NCI-H446 treated with DMSO at 0.1 percent for 48 hours (cell line): Measurements from ENCODE around the gene CORO1A.
"Not testable (repeated sequence)": the region's sequence is repeated elsewhere in the genome, so short reads cannot be mapped to it uniquely, and the experiment has no call there.

ENCODE experiments used
- DNase-seq: peaks from one replicate; lab custom pipeline; 2025; lab: John Stamatoyannopoulos, UW

Gene CORO1A

GRCh38 chr16:30183233-30184095 lies at the start of gene CORO1A:
TSS of gene CORO1A (plus strand) at chr16:30183602. CDS start at chr16:30185210, 1,608 bp downstream.
- peak; percentile 35 for DNase-seq

GRCh38 chr16:30136971-30137605 lies 46.3 kb upstream of the CORO1A start:
- no peak for DNase-seq

DNA sequence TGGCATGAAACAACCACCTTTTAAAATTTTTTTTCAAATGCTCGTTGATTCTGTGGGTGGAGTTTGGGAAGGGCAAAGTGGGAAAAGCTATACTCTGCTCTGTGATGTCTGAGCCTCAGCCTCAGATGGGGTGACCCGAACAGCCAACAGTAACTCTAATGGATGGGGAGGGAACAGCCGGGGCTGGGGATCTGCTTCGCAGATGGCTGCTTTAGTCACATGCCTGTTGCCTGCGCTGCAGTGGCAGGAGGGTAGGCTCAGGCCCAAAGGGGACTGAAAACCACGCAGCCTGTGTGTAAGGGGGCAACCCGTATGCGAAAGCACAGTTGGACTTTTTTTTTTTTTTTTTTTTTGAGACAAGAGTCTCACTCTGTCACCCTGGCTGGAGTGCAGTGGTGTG lies 45.5 kb upstream of the CORO1A start:
- DNase-seq: no peak

- DNase-seq: no peak
Observed at GRCh38 chr16:30139583-30140481, 43.6 kb upstream of the CORO1A start.

DNA sequence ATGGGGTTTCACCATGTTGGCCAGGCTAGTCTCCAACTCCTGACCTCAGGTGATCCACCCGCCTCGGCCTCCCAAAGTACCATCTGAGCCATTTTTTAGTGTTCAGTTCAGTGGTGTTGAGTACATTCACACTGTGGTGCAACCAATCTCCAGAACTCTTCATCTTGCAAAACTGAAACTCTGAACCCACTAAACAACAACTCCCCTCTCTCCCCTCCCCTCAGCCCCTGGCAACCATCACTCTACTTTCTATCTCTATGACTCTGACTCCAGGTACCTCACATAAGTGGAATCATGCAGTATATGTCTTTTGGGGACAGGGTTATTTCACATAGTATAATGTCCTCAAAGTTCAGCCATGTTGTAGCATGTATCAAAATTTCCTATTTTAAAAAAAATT lies 41.7 kb upstream of the CORO1A start:
- no peak for DNase-seq

GRCh38 chr16:30142672-30143346 lies 40.6 kb upstream of the CORO1A start:
- DNase-seq: no peak

DNA sequence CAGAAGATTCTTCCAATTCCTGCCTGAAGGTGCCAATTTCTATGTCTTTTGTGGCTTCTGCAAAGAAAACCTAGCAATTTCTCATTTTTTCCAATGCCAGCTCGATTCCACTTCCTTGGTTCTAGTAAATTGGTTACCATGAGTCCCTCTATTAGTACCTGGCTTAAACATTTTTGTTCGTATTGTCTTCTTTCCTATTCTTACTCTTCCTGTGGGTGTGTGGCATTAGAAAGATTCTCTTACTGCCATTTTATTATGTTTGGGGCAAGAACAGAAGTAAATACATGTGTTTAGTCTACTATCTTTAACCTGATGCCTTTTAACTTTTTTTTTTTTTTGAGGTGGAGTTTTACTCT lies 40.1 kb upstream of the CORO1A start:
- no peak for DNase-seq

DNA sequence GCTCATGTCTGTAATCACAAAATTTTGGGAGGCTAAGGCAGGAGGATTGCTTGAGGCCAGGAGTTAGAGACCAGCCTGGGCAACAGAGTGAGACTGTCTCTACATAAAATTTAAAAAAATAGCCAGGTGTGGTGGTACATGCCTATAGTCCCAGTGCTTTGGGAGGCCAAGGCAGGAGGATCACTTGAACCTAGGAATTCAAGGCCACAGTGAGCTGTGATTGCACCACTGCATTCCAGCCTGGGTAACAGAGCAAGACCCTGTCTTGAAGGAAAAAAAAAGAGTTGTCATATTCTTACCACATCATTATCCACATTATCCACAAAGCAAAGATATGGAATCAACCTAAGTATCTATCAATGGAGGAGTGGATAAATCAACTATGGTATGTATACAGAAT lies 39.4 kb upstream of the CORO1A start:
- no peak for DNase-seq

DNA sequence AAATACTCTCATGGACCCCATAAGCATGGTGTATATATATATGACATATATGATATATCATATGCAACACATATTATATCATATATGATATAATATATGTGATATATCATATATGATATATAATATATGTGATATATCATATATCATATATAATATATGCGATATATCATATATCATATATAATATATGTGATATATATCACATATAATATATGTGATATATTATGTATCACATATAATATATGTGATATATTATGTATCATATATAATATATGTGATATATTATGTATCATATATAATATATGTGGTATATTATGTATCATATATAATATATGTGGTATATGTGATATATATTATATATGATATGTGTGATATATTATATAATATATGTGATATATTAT lies 38.5 kb upstream of the CORO1A start:
- DNase-seq: no peak

GRCh38 chr16:30145657-30146056 lies 37.7 kb upstream of the CORO1A start:
- DNase-seq: no peak

- no peak for DNase-seq
Observed at GRCh38 chr16:30147843-30148510, 35.4 kb upstream of the CORO1A start.

- DNase-seq: no peak
Observed at GRCh38 chr16:30149250-30149930, 34.0 kb upstream of the CORO1A start.

DNA sequence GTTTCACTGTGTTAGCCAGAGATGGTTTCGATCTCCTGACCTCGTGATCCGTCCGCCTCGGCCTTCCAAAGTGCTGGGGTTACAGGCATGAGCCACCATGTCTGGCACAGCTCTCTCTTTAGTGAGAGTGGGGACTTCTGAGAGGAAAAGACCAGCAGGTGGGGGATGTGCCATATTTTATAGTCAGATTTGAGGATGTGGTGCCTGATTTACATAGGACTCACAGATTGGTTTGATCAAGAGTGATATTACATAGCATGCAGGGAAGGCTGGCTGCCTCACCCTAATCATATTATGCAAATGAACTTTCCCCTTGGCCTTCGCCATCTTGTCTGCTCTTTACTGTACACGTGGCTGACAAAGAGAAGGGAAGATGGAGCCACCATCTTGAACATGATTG lies 32.3 kb upstream of the CORO1A start:
- no peak for DNase-seq

GRCh38 chr16:30152517-30152916 lies 30.9 kb upstream of the CORO1A start:
- no peak for DNase-seq

- DNase-seq: no peak
Observed at GRCh38 chr16:30155188-30155587, 28.2 kb upstream of the CORO1A start.

GRCh38 chr16:30157214-30157613 lies 26.2 kb upstream of the CORO1A start:
- DNase-seq: no peak

DNA sequence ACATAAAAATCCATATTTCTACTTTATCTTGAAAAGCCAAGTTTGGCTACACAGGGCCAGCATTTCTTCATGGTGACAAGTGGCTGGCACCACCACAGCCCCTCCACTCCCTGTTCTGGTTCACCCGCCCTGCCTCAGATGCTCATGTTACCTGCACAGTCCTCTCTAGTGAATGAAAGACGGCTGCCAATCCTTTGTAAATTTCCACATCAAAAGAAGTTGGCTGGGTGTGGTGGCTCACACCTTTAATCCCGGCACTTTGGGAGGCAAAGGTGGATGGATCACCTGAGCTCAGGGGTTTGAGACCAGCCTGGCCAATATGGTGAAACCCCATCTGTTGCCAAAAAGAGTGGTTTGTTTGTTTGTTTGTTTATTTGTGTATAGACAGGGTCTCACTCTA lies 19.9 kb upstream of the CORO1A start:
- DNase-seq: no peak

DNA sequence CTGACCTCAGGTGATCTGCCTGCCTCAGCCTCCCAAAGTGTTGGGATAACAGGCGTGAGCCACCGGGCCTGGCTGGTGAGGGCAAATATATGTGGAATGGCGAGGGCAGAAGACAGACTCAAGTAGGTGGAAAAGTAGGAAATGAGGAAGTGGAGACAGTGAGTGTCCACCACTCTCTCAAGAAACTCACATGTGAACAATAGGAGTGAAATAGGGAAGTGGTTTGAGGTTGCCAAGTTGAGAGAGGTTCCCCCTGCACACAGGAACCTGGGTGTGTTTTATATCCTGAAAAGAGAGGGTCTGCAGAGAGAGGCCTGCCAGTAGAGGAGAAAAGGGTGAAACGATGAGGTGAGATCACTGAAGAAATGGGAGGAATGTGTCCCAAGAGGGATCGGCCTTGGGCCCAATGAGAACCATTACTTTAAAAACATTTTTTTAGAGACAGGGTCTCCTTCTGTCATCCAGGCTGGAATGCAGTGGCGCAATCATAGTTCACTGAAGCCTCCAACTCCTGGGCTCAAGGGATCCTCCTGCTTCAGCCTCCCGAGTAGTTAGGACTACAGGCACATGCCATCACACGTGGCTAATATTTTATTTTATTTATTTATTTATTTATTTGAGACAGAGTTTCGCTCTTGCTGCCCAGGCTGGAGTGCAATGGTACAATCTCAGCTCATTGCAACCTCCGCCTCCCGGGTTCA lies 17.1 kb upstream of the CORO1A start:
- no peak for DNase-seq

GRCh38 chr16:30168746-30169145 lies 14.7 kb upstream of the CORO1A start:
- not testable (repeated sequence) for DNase-seq

- not testable (repeated sequence) for DNase-seq
Observed at GRCh38 chr16:30169416-30169815, 14.0 kb upstream of the CORO1A start.
